ENCODE data around the gene MRRF.

GRCh38 chr9:122216138-122216797 is 48.4 kb upstream of the MRRF start:
- TF ChIP-seq FOXA1 (IDR thresholded peaks at IDR 0.05), result no peak
- no peak for TF ChIP-seq NFRKB (IDR thresholded peaks at IDR 0.05)
- no peak for TF ChIP-seq BHLHE40 (IDR thresholded peaks at IDR 0.05; ENCODE audit: borderline replicate concordance)
- no peak for TF ChIP-seq FOXM1 (IDR thresholded peaks at IDR 0.05; ENCODE audit: borderline replicate concordance)
- no peak for TF ChIP-seq ARNT (IDR thresholded peaks at IDR 0.05)
- TF ChIP-seq SP1 (IDR thresholded peaks at IDR 0.05), result no peak
- no peak for TF ChIP-seq PKNOX1 (IDR thresholded peaks at IDR 0.05)
- no peak for TF ChIP-seq SUZ12 (IDR thresholded peaks at IDR 0.05)
